HepG2 (cell line): Measurements from ENCODE around the gene OSBP. TPM values are rescaled to one million over a fixed set of nuclear protein-coding genes. Genes with fewer than 3 reads are reported as not detected.

Source experiments
- ATAC-seq: fragments of 200-7000 bp; cut with Tn5 transposase; 3 replicates; pipeline ENCODE4 v1.9.1; 2020; ENCODE audit warnings: mild to moderate bottlenecking, moderate library complexity
- BruUV-seq: library from RNA; stranded (reverse); fragments of 400-500 nt; replicated peaks from 2 replicates; lab custom pipeline; 2021; lab: Mats Ljungman, UMichigan
- CTCF ChIA-PET: fragments of 300-600 bp; formaldehyde crosslinking; extraction: SDS; loops from one replicate; lab custom pipeline; 2021; ENCODE audit warnings: low total read pairs, inconsistent platforms, low intra/inter-chr PET ratio; lab: Yijun Ruan, JAX
- POLR2A ChIA-PET: fragments of 350-600 bp; sonication (Branson Sonifier 250); formaldehyde crosslinking; loops from one replicate; lab custom pipeline; 2020; ENCODE audit warnings: antibody characterized with exemption, inconsistent platforms; lab: Yijun Ruan, JAX
- DNase-seq: peaks from one replicate; pipeline ENCODE4 v3.0.0-alpha.2; 2015; ENCODE audit warnings: low spot score
- FAIRE-seq: peaks from 3 replicates; lab custom pipeline; 2011; peaks lifted over from hg19 to GRCh38; lab: Jason Lieb, UNC
- H2AFZ ChIP-seq: one replicate; pipeline ENCODE4 v1.6.1; 2011; ENCODE audit warnings: low read length, inconsistent platforms
- H3K27ac ChIP-seq: fragments of 300-600 bp; 3 replicates; pipeline ENCODE4 v1.8.0; 2011; ENCODE audit warnings: mixed run types, mild to moderate bottlenecking, mixed read lengths, low read length, inconsistent platforms; ENCODE audit not compliant: insufficient read depth; ENCODE audit errors: extremely low read length
- H3K27me3 ChIP-seq, 2 experiments: fragments of 200-600 bp in 1 of 2; 2 replicates in 1 of 2; 3 replicates in 1 of 2; pipeline versions ENCODE4 v1.6.0 to v1.8.0; 2011; ENCODE audit warnings: low read length in 2 of 2, mild to moderate bottlenecking in 2 of 2, moderate library complexity in 2 of 2, inconsistent platforms in 1 of 2; ENCODE audit not compliant: insufficient read depth in 2 of 2, control insufficient read depth in 1 of 2
- H3K36me3 ChIP-seq, 2 experiments: fragments of 200-600 bp in 1 of 2; replicated peaks in 1 of 2; 2 replicates in 1 of 2; 3 replicates in 1 of 2; pipeline versions ENCODE4 v1.5.1 to v1.8.0; 2011; ENCODE audit warnings: low read length in 2 of 2, inconsistent platforms in 1 of 2; ENCODE audit not compliant: insufficient read depth in 2 of 2, control insufficient read depth in 1 of 2
- H3K4me1 ChIP-seq: 2 replicates; pipeline ENCODE4 v1.5.1; 2012; ENCODE audit warnings: low read length, inconsistent platforms; ENCODE audit not compliant: insufficient read depth
- H3K4me2 ChIP-seq: 2 replicates; pipeline ENCODE4 v1.6.0; 2011; ENCODE audit warnings: low read depth, low read length, inconsistent platforms
- H3K4me3 ChIP-seq, 3 experiments: fragments of 200-600 bp in 1 of 3; sonication (generic), shearing (Covaris generic) in 1 of 3; replicated peaks in 1 of 3; 2 replicates each; pipeline ENCODE4 v1.5.1; 2011 to 2016; ENCODE audit warnings: low read length in 3 of 3, inconsistent platforms in 2 of 3, low read depth in 2 of 3, mild to moderate bottlenecking in 2 of 3, control low read depth in 1 of 3, mixed read lengths in 1 of 3; ENCODE audit not compliant: insufficient read depth in 1 of 3
- H3K79me2 ChIP-seq: one replicate; pipeline ENCODE4 v1.6.1; 2011; ENCODE audit warnings: low read length, inconsistent platforms; ENCODE audit not compliant: insufficient read depth
- H3K9ac ChIP-seq: 2 replicates; pipeline ENCODE4 v1.6.0; 2011; ENCODE audit warnings: mild to moderate bottlenecking, low read depth, low read length, inconsistent platforms; ENCODE audit not compliant: insufficient read depth
- H3K9me3 ChIP-seq: 2 replicates; pipeline ENCODE4 v1.5.1; 2012; ENCODE audit warnings: mild to moderate bottlenecking, low read length
- H4K20me1 ChIP-seq: 2 replicates; pipeline ENCODE4 v1.6.0; 2011; ENCODE audit warnings: inconsistent platforms, mild to moderate bottlenecking, low read length, moderate library complexity; ENCODE audit not compliant: insufficient read depth
- CAMTA2 ChIP-seq: sonication (generic); formaldehyde crosslinking; IDR thresholded peaks from 2 replicates; pipeline ENCODE4 v1.4.0; 2020; ENCODE audit warnings: mild to moderate bottlenecking, missing genetic modification reagents, borderline replicate concordance
- CCDC6 ChIP-seq: sonication (generic); formaldehyde crosslinking; IDR thresholded peaks from 2 replicates; pipeline ENCODE4 v1.8.1; 2022; ENCODE audit warnings: mild to moderate bottlenecking, missing genetic modification reagents, moderate library complexity
- CHD2 ChIP-seq: IDR thresholded peaks from 2 replicates; pipeline ENCODE4 v1.6.1; 2011; ENCODE audit warnings: low read depth, low read length, improper control_type of control experiment
- MAF1 ChIP-seq: sonication (generic); formaldehyde crosslinking; IDR thresholded peaks from 2 replicates; pipeline ENCODE4 v1.5.0; 2020; ENCODE audit warnings: missing genetic modification reagents, borderline replicate concordance
- MAFF ChIP-seq: IDR thresholded peaks from 2 replicates; pipeline ENCODE4 v1.6.1; 2011; ENCODE audit warnings: low read depth, low read length, improper control_type of control experiment
- MAFK ChIP-seq, 2 experiments: IDR thresholded peaks in 1 of 2; conservative IDR thresholded peaks in 1 of 2; 2 replicates each; pipeline ENCODE4 v1.6.1; 2011; ENCODE audit warnings: improper control_type of control experiment in 2 of 2, low read length in 2 of 2
- NR3C1 ChIP-seq: sonication (generic); formaldehyde crosslinking; IDR thresholded peaks from 2 replicates; pipeline ENCODE4 v1.4.0; 2020; ENCODE audit warnings: missing genetic modification reagents
- TP53 ChIP-seq: sonication (generic); formaldehyde crosslinking; conservative IDR thresholded peaks from 2 replicates; pipeline ENCODE4 v1.4.0; 2020; ENCODE audit warnings: missing genetic modification reagents
- ZNF296 ChIP-seq: sonication (generic); formaldehyde crosslinking; conservative IDR thresholded peaks from 2 replicates; pipeline ENCODE4 v1.5.0; 2020; ENCODE audit warnings: mild to moderate bottlenecking, missing genetic modification reagents
- ZNF83 ChIP-seq: sonication (generic); formaldehyde crosslinking; IDR thresholded peaks from 2 replicates; pipeline ENCODE4 v1.4.0; 2020; ENCODE audit warnings: missing genetic modification reagents, mild to moderate bottlenecking, borderline replicate concordance
- WGBS: methylation state at CpG from one replicate; pipeline ENCODE4 v1.1.6; 2017; ENCODE audit warnings: low lambda C conversion rate; 5-methylcytosine and 5-hydroxymethylcytosine counted together
- in situ Hi-C: cut with HindIII; loops from 2 replicates; pipeline ENCODE4 v1.10.0; 2017; ENCODE audit warnings: low pct_unique_long_range_greater_than_20kb; ENCODE audit not compliant: extremely low pct_ligation_motif_present
- intact Hi-C: fragments of 100-400 bp; cut with micrococcal nuclease; formaldehyde crosslinking; loops from one replicate; pipeline ENCODE4 v1.10.0; 2022; ENCODE audit not compliant: unreplicated experiment
- polyA plus RNA-seq, 8 experiments: library from polyadenylated mRNA; depleted of rRNA in 3 of 8; stranded (reverse) in 7 of 8; unstranded in 1 of 8; fragments of >200 nt; fragmentation: Illumina TruSeq in 4 of 8; extraction: Trizol in 4 of 8; gene quantifications; 2 replicates each; pipeline versions ENCODE4 v1.2.1 to v1.2.3, GENCODE V29; 2011 to 2016; ENCODE audit warnings: low read depth in 4 of 8, missing spikeins in 1 of 8, mixed read lengths in 1 of 8; ENCODE audit not compliant: insufficient read depth in 1 of 8
- total RNA-seq, 5 experiments: library from RNA; depleted of rRNA; stranded (reverse); fragments of >200 nt; fragmentation: Illumina TruSeq; extraction: Trizol; gene quantifications; 2 replicates each; pipeline ENCODE4 v1.2.3, GENCODE V29; 2016; ENCODE audit warnings: low read depth in 1 of 5
- TF ChIP-seq, protein P1 (sequence below): sonication (generic); formaldehyde crosslinking; IDR thresholded peaks from 2 replicates; pipeline ENCODE4 v1.8.0; 2023; ENCODE audit warnings: mild to moderate bottlenecking, missing genetic modification reagents
- TF ChIP-seq, protein P2 (sequence below): sonication (generic); formaldehyde crosslinking; IDR thresholded peaks from 2 replicates; pipeline ENCODE4 v1.5.1; 2020; ENCODE audit warnings: missing genetic modification reagents, mild to moderate bottlenecking, borderline replicate concordance

The OSBP gene
- total and polyA plus RNA-seq, 2 of the 13 experiments (the other 11 are each of a cell fraction or from before 2014, with no cell fraction given), result 12.1 to 13.5 TPM

DNA sequence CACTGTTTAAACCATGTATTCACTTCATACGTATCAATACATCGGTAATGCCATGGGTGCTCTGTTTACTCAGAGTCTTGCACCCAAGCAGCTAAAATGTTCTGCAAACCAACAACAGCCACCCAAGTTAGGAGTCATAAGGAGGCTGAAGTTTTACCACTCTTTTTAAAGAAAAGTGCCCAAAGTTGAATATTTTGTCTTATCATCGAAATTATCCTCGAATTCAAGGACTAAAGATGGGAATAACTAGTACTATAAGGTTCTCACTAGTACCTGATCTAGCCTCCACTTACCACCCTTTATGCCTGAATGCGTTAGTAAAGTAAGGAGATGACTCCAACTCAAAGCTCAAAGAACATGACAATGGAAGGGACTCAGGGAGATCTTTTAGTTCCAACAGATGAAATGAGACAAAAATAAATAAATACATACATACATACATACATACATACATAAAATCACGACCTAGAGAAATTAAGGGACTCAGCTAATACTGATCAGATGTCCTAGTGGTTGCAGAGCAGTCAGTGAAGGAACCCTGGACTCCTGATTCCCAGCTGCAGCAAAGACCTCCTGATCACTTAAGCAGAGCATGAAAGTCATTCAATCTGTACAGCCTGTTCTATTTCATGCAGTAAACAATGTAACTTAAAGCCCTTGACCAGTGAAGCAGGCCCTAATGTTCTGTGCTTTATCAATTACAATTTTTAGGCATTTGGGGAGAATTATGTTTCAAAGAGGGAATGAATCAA is 7.7 kb downstream of the OSBP start:
- H3K27ac ChIP-seq, result no peak overlapping the region
- H4K20me1 ChIP-seq, result no peaks in the 10 kb centered on the region
- H3K9me3 ChIP-seq, result no peaks in the 10 kb centered on the region
- H3K9ac ChIP-seq, result no peak overlapping the region
- BruUV-seq, result no TSS peak
- H3K4me2 ChIP-seq, result no peak overlapping the region
- ChIA-PET CTCF (no interaction called here), POLR2A (interaction anchor here (0.6 kb wide), 1 partner anchor 433 kb away, joined by 4 read pairs; no protein-coding TSS in a partner anchor)
- in situ Hi-C loops (no loop called here), intact Hi-C loops (no loop called here)
- WGBS, result 93% methylated on average over 6 of the region's 6 CpGs
- FAIRE-seq, result no peak
- no peak overlapping the region for H3K4me3 ChIP-seq
- TF ChIP-seq MAFK (conservative IDR thresholded peaks at IDR 0.05 in 1 of 2, IDR thresholded peaks at IDR 0.05 in 1 of 2; ENCODE audit: low read length in 2 of 2) (peak; percentile 53; a peak in 3 of 4 replicates), MAFF (peak; percentile 59)
- TF ChIP-seq, protein P1, sequence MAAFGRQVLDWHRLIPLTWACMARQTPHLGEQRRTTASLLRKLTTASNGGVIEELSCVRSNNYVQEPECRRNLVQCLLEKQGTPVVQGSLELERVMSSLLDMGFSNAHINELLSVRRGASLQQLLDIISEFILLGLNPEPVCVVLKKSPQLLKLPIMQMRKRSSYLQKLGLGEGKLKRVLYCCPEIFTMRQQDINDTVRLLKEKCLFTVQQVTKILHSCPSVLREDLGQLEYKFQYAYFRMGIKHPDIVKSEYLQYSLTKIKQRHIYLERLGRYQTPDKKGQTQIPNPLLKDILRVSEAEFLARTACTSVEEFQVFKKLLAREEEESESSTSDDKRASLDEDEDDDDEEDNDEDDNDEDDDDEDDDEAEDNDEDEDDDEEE (CRISPR knock-in tag), result no peak
- no peak overlapping the region for H2AFZ ChIP-seq
- no peak for ATAC-seq
- no peak for DNase-seq
- no peaks in the 10 kb centered on the region for H3K27me3 ChIP-seq
- H3K79me2 ChIP-seq, result peaks cover 20% of the 10 kb centered on the region
- H3K36me3 ChIP-seq, result peaks cover 24 to 63% of the 10 kb centered on the region in 2 experiments
- peaks cover 19% of the 10 kb centered on the region for H3K4me1 ChIP-seq

DNA sequence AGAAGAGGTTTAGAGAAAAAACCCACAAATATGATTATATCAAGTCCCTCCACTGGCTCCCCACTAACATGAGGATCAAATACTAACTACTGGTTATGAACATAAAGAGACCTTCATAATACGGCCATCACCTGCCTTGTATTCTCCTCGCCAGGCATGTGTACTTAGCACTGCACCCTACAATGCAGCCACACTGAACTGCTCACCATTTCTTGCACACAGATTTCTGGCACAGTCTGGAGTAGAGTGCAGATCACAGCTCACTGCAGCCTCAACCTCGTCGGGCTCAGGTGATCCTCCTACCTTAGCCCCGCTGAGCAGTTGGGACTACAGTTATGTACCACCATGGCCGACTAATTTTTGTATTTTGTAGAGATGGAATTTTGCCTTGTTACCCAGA is 13.1 kb downstream of the OSBP start:
- Histone ChIP-seq H3K4me1 (no peaks in the 10 kb centered on the region), H3K79me2 (no peaks in the 10 kb centered on the region), H3K36me3 (peaks cover 33 to 86% of the 10 kb centered on the region in 2 experiments), H3K27me3 (no peaks in the 10 kb centered on the region), H3K9me3 (no peaks in the 10 kb centered on the region), H4K20me1 (no peaks in the 10 kb centered on the region), H2AFZ (no peak overlapping the region), H3K4me3 (no peak overlapping the region), H3K4me2 (no peak overlapping the region), H3K27ac (no peak overlapping the region), H3K9ac (no peak overlapping the region)
- no TSS peak for BruUV-seq
- intact Hi-C loops, result no loop called here
- in situ Hi-C loops, result no loop called here
- FAIRE-seq (no peak), DNase-seq (no peak), ATAC-seq (no peak)
- WGBS, result 100% methylated on average over 5 of the region's 6 CpGs
- POLR2A ChIA-PET, result no interaction called here
- CTCF ChIA-PET, result no interaction called here
- TF ChIP-seq NR3C1 (CRISPR knock-in tag) (no peak), ZNF296 (CRISPR knock-in tag) (no peak), CAMTA2 (CRISPR knock-in tag) (no peak), CCDC6 (CRISPR knock-in tag) (no peak), TP53 (CRISPR knock-in tag) (no peak), ZNF83 (CRISPR knock-in tag) (no peak), CHD2 (no peak), MAF1 (CRISPR knock-in tag) (no peak)
- TF ChIP-seq, protein P2, sequence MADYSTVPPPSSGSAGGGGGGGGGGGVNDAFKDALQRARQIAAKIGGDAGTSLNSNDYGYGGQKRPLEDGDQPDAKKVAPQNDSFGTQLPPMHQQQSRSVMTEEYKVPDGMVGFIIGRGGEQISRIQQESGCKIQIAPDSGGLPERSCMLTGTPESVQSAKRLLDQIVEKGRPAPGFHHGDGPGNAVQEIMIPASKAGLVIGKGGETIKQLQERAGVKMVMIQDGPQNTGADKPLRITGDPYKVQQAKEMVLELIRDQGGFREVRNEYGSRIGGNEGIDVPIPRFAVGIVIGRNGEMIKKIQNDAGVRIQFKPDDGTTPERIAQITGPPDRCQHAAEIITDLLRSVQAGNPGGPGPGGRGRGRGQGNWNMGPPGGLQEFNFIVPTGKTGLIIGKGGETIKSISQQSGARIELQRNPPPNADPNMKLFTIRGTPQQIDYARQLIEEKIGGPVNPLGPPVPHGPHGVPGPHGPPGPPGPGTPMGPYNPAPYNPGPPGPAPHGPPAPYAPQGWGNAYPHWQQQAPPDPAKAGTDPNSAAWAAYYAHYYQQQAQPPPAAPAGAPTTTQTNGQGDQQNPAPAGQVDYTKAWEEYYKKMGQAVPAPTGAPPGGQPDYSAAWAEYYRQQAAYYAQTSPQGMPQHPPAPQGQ (CRISPR knock-in tag), result no peak
